DND-41 (cell line): ENCODE measurements around the gene DBX1.

Source experiments
- ATAC-seq: fragments of 200-7000 bp; cut with Tn5 transposase; 3 replicates; pipeline ENCODE4 v1.9.1; 2021; ENCODE audit warnings: low read depth; ENCODE audit not compliant: insufficient read depth
- DNase-seq: peaks from one replicate; pipeline ENCODE4 v3.0.0-alpha.2; 2020
- H2AFZ ChIP-seq: 2 replicates; pipeline ENCODE4 v1.6.0; 2012; ENCODE audit warnings: low read depth, low read length
- H3K27ac ChIP-seq: 2 replicates; pipeline ENCODE4 v1.5.1; 2012; ENCODE audit warnings: low read length, inconsistent platforms
- H3K27me3 ChIP-seq: fragments of 200-600 bp; sonication (generic); 2 replicates; pipeline ENCODE4 v1.6.0; 2012; ENCODE audit warnings: low read length, mild to moderate bottlenecking, inconsistent platforms; ENCODE audit not compliant: insufficient read depth, poor library complexity
- H3K36me3 ChIP-seq: 2 replicates; pipeline ENCODE4 v1.5.1; 2012; ENCODE audit warnings: low read length, inconsistent platforms; ENCODE audit not compliant: insufficient read depth
- H3K4me1 ChIP-seq: 2 replicates; pipeline ENCODE4 v1.5.1; 2012; ENCODE audit warnings: mild to moderate bottlenecking, low read length; ENCODE audit not compliant: insufficient read depth
- H3K4me2 ChIP-seq: 2 replicates; pipeline ENCODE4 v1.6.0; 2012; ENCODE audit warnings: mild to moderate bottlenecking, moderate library complexity, low read length, inconsistent platforms; ENCODE audit not compliant: insufficient read depth
- H3K4me3 ChIP-seq, 2 experiments: fragments of 200-600 bp in 1 of 2; shearing (Covaris generic) in 1 of 2; 2 replicates each; pipeline ENCODE4 v1.5.1; 2012 to 2016; ENCODE audit warnings: inconsistent platforms in 2 of 2, low read length in 2 of 2, mild to moderate bottlenecking in 2 of 2, low read depth in 1 of 2, moderate library complexity in 1 of 2
- H3K79me2 ChIP-seq: 2 replicates; pipeline ENCODE4 v1.6.0; 2012; ENCODE audit warnings: low read length, inconsistent platforms; ENCODE audit not compliant: insufficient read depth
- H3K9ac ChIP-seq: 2 replicates; pipeline ENCODE4 v1.6.0; 2012; ENCODE audit warnings: low read depth, mild to moderate bottlenecking, inconsistent platforms, low read length, moderate library complexity
- H3K9me3 ChIP-seq: 2 replicates; pipeline ENCODE4 v1.5.1; 2012; ENCODE audit warnings: low read length, moderate library complexity, mild to moderate bottlenecking, inconsistent platforms; ENCODE audit not compliant: insufficient read depth, severe bottlenecking
- H4K20me1 ChIP-seq: 2 replicates; pipeline ENCODE4 v1.6.0; 2012; ENCODE audit warnings: low read length; ENCODE audit not compliant: insufficient read depth
- EZH2 ChIP-seq: IDR thresholded peaks from 3 replicates; pipeline ENCODE4 v1.6.1; 2012; ENCODE audit warnings: borderline replicate concordance, low read depth, mild to moderate bottlenecking, moderate library complexity, low read length, inconsistent platforms; ENCODE audit not compliant: severe bottlenecking
- TF ChIP-seq, protein P1 (sequence below): IDR thresholded peaks from 2 replicates; pipeline ENCODE4 v1.5.1; 2012; ENCODE audit warnings: borderline replicate concordance, low read length, moderate library complexity, mild to moderate bottlenecking; ENCODE audit not compliant: poor library complexity, severe bottlenecking; ENCODE audit errors: extremely low read depth

Gene DBX1

GRCh38 chr11:20161230-20161918 lies 1.1 kb upstream of the DBX1 start:
- Histone ChIP-seq H3K9ac (no peak overlapping the region), H4K20me1 (no peaks in the 10 kb centered on the region), H3K79me2 (no peaks in the 10 kb centered on the region), H2AFZ (no peak overlapping the region), H3K27me3 (no peaks in the 10 kb centered on the region), H3K36me3 (no peaks in the 10 kb centered on the region), H3K4me3 (no peak overlapping the region), H3K27ac (no peak overlapping the region), H3K4me1 (no peaks in the 10 kb centered on the region), H3K4me2 (no peak overlapping the region), H3K9me3 (no peaks in the 10 kb centered on the region)
- DNase-seq = no peak
- TF ChIP-seq, protein P1, sequence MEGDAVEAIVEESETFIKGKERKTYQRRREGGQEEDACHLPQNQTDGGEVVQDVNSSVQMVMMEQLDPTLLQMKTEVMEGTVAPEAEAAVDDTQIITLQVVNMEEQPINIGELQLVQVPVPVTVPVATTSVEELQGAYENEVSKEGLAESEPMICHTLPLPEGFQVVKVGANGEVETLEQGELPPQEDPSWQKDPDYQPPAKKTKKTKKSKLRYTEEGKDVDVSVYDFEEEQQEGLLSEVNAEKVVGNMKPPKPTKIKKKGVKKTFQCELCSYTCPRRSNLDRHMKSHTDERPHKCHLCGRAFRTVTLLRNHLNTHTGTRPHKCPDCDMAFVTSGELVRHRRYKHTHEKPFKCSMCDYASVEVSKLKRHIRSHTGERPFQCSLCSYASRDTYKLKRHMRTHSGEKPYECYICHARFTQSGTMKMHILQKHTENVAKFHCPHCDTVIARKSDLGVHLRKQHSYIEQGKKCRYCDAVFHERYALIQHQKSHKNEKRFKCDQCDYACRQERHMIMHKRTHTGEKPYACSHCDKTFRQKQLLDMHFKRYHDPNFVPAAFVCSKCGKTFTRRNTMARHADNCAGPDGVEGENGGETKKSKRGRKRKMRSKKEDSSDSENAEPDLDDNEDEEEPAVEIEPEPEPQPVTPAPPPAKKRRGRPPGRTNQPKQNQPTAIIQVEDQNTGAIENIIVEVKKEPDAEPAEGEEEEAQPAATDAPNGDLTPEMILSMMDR = no peak
- no peak for TF ChIP-seq EZH2
- no peak for ATAC-seq

GRCh38 chr11:20159466-20160381 lies 551 bp downstream of the DBX1 start:
- Histone ChIP-seq H3K27me3 (no peaks in the 10 kb centered on the region), H2AFZ (no peak overlapping the region), H3K9ac (no peak overlapping the region), H4K20me1 (no peaks in the 10 kb centered on the region), H3K4me3 (no peak overlapping the region), H3K4me1 (no peaks in the 10 kb centered on the region), H3K4me2 (no peak overlapping the region), H3K79me2 (no peaks in the 10 kb centered on the region), H3K36me3 (no peaks in the 10 kb centered on the region), H3K9me3 (no peaks in the 10 kb centered on the region), H3K27ac (no peak overlapping the region)
- no peak for TF ChIP-seq EZH2
- TF ChIP-seq, protein P1 = no peak
- no peak for ATAC-seq
- no peak for DNase-seq

DNA sequence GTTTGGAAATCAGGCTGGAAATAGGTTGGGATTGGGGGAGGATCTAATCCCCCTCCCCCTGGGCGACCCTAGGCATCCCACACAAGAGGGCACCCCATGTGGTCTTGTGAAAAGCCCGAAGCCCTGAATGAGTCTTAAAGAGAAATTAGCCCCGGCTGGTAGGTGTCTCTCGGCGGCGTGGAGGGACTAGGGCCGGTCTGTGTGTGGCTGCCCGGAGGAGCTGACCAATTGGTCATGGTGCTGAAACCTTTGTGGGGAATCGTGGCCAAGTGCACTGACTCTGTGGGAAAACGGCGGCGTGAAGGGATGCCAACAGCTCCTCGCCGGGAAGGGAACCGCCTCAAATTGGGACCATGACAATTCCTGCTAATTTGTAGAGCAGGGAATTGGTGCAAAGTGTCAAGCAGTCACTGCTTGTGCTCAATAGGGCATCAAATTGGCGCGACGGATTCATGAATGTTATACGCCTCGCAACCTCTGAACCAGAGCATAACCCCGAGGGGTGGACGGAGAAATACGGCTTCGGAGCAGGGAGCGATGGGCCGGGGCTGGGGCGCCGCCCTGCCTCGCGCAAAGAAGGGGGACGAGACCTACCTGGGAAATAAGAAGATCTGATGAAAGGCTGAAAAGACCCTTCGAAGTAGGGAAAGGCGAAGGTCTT lies 1.5 kb downstream of the DBX1 start:
- no peaks in the 10 kb centered on the region for H3K27me3 ChIP-seq

More for the DNA sequence above, 1.5 kb downstream of the DBX1 start:
- no peak overlapping the region for H3K4me3 ChIP-seq
- no peak overlapping the region for H3K27ac ChIP-seq
- no peak for ATAC-seq
- H4K20me1 ChIP-seq = no peaks in the 10 kb centered on the region
- TF ChIP-seq, protein P1 = no peak
- TF ChIP-seq EZH2 = no peak
- no peak overlapping the region for H2AFZ ChIP-seq
- H3K36me3 ChIP-seq = no peaks in the 10 kb centered on the region
- no peak for DNase-seq
- no peaks in the 10 kb centered on the region for H3K4me1 ChIP-seq
- no peaks in the 10 kb centered on the region for H3K9me3 ChIP-seq
- H3K4me2 ChIP-seq = no peak overlapping the region
- H3K79me2 ChIP-seq = no peaks in the 10 kb centered on the region
- H3K9ac ChIP-seq = no peak overlapping the region
